Mesodermal cell (in vitro differentiated cells): Measurements from ENCODE around the gene TMEM37. TPM values are rescaled to one million over a fixed set of nuclear protein-coding genes. Genes with fewer than 3 reads are reported as not detected.

Experiments
- H3K27ac ChIP-seq: 2 replicates; pipeline ENCODE4 v1.7.0; 2013; ENCODE audit warnings: mild to moderate bottlenecking, low read depth, low read length, moderate library complexity; ENCODE audit not compliant: severe bottlenecking
- H3K36me3 ChIP-seq: 2 replicates; pipeline ENCODE4 v1.7.1; 2013; ENCODE audit warnings: mild to moderate bottlenecking, low read length, moderate library complexity; ENCODE audit not compliant: control insufficient read depth, insufficient read depth
- H3K4me1 ChIP-seq: one replicate; pipeline ENCODE4 v1.7.1; 2013; ENCODE audit warnings: mild to moderate bottlenecking, low read length; ENCODE audit not compliant: insufficient read depth, control insufficient read depth, poor library complexity, severe bottlenecking
- H3K4me3 ChIP-seq: 2 replicates; pipeline ENCODE4 v1.7.0; 2013; ENCODE audit warnings: low read length, control low read depth, mild to moderate bottlenecking; ENCODE audit not compliant: insufficient read depth, poor library complexity, severe bottlenecking; ENCODE audit errors: extremely low read depth
- H3K9me3 ChIP-seq: 2 replicates; pipeline ENCODE4 v1.7.1; 2013; ENCODE audit warnings: mild to moderate bottlenecking, low read length, moderate library complexity; ENCODE audit not compliant: control insufficient read depth
- WGBS, 2 experiments: methylation state at CpG; one replicate each; pipeline ENCODE4 v1.1.5; 2013; ENCODE audit warnings: missing lambda C conversion rate in 2 of 2; ENCODE audit not compliant: insufficient coverage in 2 of 2; 5-methylcytosine and 5-hydroxymethylcytosine counted together
- polyA plus RNA-seq, 2 experiments: library from polyadenylated mRNA; stranded (reverse); fragments of 50-300 nt; gene quantifications; one replicate each; pipeline ENCODE4 v1.2.3, GENCODE V29; 2013

TMEM37 gene, protein sequence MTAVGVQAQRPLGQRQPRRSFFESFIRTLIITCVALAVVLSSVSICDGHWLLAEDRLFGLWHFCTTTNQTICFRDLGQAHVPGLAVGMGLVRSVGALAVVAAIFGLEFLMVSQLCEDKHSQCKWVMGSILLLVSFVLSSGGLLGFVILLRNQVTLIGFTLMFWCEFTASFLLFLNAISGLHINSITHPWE
- 8.7 TPM for polyA plus RNA-seq (2013, experiment 1 of 2)
- 5.9 TPM for polyA plus RNA-seq (2013, experiment 2 of 2)

DNA sequence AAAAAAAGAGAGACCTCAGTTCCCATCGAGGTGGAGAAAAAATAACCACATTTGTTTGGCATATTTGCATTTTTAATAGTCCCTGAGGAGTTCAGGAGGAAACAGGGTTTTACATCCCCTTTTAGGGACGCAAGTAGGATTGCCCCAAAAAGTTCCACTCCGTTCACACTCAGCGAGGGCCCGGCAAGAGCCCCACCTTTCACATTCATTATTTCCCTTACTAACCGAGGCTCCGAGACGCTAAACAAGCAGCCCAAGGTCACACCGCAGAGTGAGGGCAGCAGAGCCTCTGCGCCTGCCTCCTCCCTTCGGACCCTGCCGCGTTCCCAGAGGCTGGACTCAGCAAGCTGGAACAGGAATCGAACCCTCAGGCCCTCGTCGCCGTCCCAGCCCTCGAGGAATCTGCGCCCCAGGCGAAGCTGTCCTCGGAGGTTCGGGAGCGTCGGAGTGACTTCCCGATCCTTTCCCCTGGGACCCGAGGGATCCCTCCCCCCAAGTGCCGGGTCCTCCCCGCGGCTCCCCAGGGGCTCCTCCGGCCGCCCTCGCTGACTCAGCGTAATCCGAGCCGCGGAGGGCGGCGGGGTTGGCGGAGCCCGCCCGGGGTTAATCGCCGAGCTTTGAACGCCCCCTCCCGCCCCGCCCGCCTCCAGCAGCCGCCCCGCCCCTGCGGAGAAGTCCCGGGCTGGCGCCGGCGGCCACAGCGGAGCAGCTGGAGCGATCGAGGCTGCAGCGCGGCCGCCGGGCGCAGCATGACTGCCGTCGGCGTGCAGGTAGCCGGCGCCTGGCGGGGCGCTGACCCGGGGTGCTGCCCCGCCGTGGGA, at the start of gene TMEM37:
TMEM37 (plus strand) TSS at position 700 of the 821 bp plus-strand sequence; CDS start at position 750, 50 bp downstream.
- H3K27ac ChIP-seq: peak within 1 kb of the TSS; percentile 67
- H3K9me3 ChIP-seq: no peaks in the 10 kb centered on the region
- H3K4me3 ChIP-seq: peak within 1 kb of the TSS; percentile 44
- no peaks in the 10 kb centered on the region for H3K36me3 ChIP-seq
- H3K4me1 ChIP-seq: peaks cover 7% of the 10 kb centered on the region
- 2 to 3% methylated on average over 22 to 60 of the region's 72 CpGs for WGBS, 2 experiments

DNA sequence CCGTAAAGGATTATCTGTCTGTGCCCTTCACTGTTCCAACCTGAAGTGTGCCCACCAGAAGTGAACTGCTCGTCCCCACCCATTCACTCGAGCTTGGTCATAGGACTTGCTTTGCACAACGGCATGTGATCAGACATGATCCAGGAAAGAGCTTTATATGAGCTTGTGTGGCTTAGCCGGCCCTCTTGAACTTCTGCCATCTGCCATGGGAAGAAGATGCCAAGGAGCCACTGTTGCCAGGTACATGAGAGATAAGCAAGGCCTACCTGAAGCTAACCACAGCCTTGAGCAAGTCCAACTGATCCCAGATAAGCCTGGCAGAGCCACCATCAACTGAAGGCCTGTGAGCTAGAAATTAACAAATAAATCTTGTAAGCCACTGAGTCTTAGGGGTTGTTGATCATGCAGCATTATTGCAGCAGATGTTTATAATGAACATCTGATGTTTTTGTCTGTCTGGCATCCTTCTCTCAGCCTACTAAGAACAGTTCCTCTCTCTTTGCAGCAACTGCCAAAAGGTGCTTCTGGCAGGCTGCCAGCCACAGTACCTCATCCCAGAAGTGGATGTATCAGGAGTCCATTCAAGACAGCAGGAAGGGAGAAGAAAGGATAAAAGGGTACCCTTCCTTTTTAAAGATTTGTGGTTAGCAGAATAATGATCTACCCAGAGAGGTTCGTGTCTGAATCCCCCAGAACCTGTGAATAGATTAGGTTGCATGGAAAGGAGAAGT, 48.1 kb upstream of the TMEM37 start:
- 79 to 93% methylated on average over 6 of the region's 6 CpGs for WGBS, 2 experiments
- Histone ChIP-seq H3K9me3 (no peaks in the 10 kb centered on the region), H3K4me1 (no peaks in the 10 kb centered on the region), H3K36me3 (no peaks in the 10 kb centered on the region), H3K27ac (no peak overlapping the region), H3K4me3 (no peak overlapping the region)

DNA sequence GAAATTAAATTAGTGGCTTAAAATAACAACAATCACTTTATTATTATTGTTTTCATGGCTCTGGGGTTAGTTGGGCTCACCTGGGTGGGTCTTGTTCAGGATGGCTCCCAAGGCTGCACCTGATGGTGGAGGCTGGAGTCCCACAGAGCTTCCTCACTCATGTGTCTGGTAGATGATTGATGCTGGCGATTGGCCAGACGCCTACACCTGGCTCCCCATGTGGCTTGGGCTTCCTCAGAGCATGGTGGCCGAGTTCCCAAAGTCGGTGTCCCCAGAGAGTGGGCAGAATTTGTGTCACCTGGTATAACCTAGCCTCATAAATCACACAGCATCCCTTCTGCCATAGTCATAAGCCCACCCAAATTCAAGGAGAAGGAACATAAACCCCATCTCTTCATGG, 46.7 kb upstream of the TMEM37 start:
- WGBS, 2 experiments: 73 to 79% methylated on average over 3 to 4 of the region's 4 CpGs
- H3K9me3 ChIP-seq: no peaks in the 10 kb centered on the region
- H3K4me1 ChIP-seq: no peaks in the 10 kb centered on the region
- no peak overlapping the region for H3K27ac ChIP-seq
- H3K4me3 ChIP-seq: no peak overlapping the region
- H3K36me3 ChIP-seq: no peaks in the 10 kb centered on the region

DNA sequence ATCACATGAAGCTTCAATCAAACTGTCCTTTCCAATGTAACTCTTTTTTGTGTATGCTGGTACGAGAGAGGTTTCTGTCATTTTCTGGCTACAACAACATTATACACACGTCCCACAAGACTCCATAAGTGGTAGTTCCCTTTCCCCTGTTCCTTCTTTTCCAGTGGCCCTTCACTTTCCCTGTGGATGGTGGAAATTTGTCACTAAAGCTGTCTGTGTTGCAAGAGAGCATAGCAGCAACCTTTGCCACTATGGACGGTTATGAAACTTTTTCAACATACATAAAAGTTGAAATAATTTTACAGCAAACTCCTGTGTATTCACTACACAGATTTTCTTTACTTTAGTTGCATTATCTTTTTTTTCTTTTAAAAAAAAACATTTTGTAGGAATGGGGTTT, 46.2 kb upstream of the TMEM37 start:
- Histone ChIP-seq H3K4me1 (no peaks in the 10 kb centered on the region), H3K4me3 (no peak overlapping the region), H3K36me3 (no peaks in the 10 kb centered on the region), H3K9me3 (no peaks in the 10 kb centered on the region), H3K27ac (no peak overlapping the region)
- WGBS, 2 experiments: no CpG with 5 or more reads among the region's 3 CpGs

DNA sequence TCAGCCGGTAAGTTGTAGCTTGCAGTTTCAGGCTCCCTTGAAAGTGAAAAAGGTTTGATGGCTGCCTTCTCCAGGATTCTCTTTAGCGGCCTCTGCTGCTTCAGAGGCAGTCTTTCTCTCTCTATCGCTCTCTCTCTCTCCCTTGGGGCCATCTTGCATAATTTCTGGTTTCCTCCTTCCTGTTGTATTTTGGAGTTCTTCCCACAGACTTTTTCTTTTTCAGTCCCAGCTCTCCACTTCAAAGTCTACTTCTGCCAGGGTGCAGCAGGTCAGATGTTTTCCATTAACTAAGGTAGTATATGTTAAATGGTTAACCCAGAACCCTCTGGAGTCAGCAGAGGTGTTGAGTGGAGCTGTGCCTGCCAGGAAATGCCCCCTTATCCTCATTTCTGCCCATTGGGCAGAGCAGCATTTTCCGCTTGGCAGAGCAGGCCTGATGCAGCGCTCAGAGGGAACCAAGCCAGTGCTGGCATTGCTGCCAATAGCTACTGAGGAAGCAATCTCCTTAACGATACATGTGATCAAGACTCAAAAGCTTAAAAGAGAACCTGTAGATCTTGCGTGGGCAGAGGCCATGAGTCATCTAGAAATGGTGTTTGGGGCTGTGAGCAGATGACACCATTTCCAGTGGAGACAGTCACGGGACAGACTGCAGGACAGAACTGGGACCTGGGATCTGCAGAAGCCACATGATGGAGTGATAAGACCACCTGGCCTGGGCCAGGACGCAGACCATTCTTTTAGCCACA, 44.1 kb upstream of the TMEM37 start:
- Histone ChIP-seq H3K36me3 (no peaks in the 10 kb centered on the region), H3K9me3 (no peaks in the 10 kb centered on the region), H3K4me1 (no peaks in the 10 kb centered on the region), H3K27ac (no peak overlapping the region), H3K4me3 (no peak overlapping the region)
- 92 to 95% methylated on average over 5 to 9 of the region's 9 CpGs for WGBS, 2 experiments

DNA sequence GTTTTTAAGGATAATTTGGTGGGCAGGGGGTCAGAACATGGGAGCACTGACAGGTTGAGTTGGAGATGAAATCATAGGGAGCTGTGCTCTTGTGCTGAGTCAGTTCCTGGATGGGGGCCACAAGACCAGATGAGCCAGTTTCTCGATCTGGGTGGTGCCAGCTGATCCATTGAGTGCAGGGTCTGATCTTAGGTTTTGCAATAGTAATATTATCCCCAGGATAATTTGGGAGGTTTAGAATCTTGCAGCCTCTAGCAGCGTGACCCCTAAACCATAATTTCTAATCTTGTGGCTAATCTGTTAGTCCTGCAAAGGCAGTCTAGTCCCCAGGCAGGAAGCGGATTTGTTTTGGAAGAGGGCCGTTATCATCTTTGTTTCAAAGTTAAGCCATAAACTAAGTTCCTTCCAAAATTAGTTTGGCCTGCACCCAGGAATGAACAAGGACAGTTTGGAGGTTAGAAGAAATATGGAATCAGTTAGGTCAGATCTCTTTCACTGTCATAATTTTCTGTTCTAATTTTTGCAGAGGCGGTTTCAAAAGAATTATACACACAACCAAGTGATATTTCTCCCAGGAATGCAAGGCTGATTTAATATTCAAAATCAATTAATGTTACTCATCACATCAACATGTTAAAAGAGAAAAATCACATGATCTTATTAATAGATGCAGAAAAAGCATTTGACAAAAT, 41.9 kb upstream of the TMEM37 start:
- no peak overlapping the region for H3K4me3 ChIP-seq
- H3K36me3 ChIP-seq: no peaks in the 10 kb centered on the region
- H3K4me1 ChIP-seq: no peaks in the 10 kb centered on the region
- H3K27ac ChIP-seq: no peak overlapping the region
- no peaks in the 10 kb centered on the region for H3K9me3 ChIP-seq
- WGBS, 2 experiments: 80 to 85% methylated on average over 4 of the region's 5 CpGs

DNA sequence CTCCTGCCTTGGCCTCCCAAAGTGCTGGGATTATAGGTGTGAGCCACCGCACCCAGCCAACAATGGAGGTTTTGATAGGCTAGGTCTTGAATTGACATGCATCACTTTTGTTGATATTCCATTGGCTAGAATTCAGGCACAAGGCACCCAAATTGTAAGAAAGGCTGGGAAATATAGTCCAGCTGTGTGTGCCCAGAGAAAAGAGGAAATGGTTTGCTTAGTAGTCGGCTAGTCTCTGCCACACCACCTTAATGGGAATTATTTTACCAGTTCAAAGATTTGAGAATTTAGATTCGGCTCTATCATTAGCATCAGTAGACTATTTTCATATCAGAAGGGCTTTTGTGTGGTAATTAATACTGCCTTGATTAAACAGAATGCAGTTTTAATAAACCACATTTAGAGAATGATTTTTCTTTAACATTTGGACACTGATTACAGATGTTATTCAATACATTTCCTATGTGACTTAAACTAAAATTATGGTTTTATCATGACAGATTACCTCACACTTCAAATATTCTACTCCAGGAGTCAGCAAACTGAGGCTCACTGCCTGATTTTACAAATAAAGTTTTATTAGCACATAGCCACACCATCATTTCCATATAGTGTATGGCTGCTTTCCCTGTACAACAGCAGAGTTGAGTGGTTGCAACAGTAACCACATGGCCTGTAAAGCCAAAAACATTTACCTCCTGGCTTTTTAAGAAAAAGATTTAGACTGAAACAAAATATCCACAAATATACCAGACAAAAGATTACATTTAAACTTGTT, 37.5 kb upstream of the TMEM37 start:
- Histone ChIP-seq H3K27ac (no peak overlapping the region), H3K4me3 (no peak overlapping the region), H3K36me3 (no peaks in the 10 kb centered on the region), H3K4me1 (no peaks in the 10 kb centered on the region), H3K9me3 (no peaks in the 10 kb centered on the region)
- WGBS, 2 experiments: 82 to 83% methylated on average over 1 to 2 of the region's 3 CpGs

DNA sequence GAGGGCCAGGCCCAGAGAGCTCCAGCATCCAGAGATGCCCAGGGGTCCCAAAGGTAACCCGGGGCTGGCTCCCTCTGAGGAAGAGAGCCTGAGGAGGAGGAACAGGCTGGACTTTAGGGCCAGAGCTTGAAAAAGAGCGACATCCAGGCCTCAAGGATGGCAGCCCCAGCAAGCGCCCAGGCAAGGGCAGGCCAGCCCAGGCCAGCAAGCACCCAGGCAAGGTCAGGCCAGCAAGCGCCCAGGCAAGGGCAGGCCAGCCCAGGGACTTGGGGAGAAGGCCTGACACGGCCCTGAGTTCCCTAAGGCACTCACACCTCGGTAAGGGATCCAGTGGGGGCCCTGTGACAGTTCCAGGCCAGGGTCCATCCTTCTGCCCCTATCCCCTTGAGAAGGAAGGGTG, 34.5 kb upstream of the TMEM37 start:
- Histone ChIP-seq H3K4me3 (no peak overlapping the region), H3K27ac (no peak overlapping the region), H3K36me3 (no peaks in the 10 kb centered on the region), H3K4me1 (no peaks in the 10 kb centered on the region), H3K9me3 (no peaks in the 10 kb centered on the region)
- WGBS, 2 experiments: 74 to 83% methylated on average over 4 to 6 of the region's 6 CpGs

DNA sequence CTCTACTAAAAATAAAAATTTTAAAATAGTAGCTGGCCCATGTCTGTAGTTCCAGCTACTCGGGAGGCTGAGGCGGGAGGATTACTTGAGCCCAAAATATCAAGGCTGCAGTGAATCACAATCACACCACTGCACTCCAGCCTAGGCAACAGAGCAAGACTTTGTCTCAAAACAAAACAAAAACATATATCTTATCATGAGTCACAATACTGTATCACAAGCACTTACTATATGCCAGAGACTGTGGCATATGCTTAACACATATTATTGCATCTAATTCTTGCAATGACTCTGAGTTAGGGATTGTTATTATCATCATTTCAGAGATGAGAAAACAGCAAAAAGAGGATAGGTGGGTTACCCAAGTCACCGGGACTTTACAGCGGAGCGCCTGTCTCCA, 29.5 kb upstream of the TMEM37 start:
- Histone ChIP-seq H3K4me3 (no peak overlapping the region), H3K36me3 (no peaks in the 10 kb centered on the region), H3K4me1 (no peaks in the 10 kb centered on the region), H3K9me3 (no peaks in the 10 kb centered on the region), H3K27ac (no peak overlapping the region)
- WGBS, 2 experiments: 95 to 96% methylated on average over 5 of the region's 5 CpGs
